GM18870 (cell line): Measurements from ENCODE around the gene ELAC2.

Experiments used
- ATAC-seq: cut with Tn5 transposase; IDR thresholded peaks from one replicate; pipeline ENCODE4 v1.9.1; 2021; ENCODE audit warnings: moderate library complexity; ENCODE audit not compliant: unreplicated experiment

The ELAC2 gene, protein sequence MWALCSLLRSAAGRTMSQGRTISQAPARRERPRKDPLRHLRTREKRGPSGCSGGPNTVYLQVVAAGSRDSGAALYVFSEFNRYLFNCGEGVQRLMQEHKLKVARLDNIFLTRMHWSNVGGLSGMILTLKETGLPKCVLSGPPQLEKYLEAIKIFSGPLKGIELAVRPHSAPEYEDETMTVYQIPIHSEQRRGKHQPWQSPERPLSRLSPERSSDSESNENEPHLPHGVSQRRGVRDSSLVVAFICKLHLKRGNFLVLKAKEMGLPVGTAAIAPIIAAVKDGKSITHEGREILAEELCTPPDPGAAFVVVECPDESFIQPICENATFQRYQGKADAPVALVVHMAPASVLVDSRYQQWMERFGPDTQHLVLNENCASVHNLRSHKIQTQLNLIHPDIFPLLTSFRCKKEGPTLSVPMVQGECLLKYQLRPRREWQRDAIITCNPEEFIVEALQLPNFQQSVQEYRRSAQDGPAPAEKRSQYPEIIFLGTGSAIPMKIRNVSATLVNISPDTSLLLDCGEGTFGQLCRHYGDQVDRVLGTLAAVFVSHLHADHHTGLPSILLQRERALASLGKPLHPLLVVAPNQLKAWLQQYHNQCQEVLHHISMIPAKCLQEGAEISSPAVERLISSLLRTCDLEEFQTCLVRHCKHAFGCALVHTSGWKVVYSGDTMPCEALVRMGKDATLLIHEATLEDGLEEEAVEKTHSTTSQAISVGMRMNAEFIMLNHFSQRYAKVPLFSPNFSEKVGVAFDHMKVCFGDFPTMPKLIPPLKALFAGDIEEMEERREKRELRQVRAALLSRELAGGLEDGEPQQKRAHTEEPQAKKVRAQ

GRCh38 chr17:13017655-13018459 is at the start of gene ELAC2:
ELAC2 (minus strand) TSS chr17:13018027; CDS start chr17:13017947, 80 bp downstream.
- ATAC-seq = peak; percentile 99

- ATAC-seq = no peak
Observed at GRCh38 chr17:13065032-13065431, 47.2 kb upstream of the ELAC2 start.

GRCh38 chr17:13055131-13055530 is 37.3 kb upstream of the ELAC2 start:
- no peak for ATAC-seq

DNA sequence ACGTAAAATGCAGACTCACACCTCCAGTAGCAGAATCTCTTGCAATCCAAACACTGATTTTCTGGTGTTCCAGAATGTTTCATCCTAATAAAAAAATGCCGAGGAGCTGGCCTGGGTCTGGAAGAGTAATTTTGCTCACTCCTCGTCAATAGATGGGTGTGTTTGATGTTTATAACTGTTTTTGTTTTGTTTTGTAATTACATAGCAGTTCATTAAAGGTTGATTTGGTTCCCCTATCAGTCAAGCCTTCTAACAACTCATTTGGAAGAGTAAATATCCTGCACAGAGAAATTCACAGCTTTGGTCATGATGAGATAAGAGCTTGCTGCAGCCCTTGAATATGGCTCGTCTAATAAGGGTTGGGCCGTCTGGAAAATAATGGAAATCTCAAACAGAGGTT is 36.8 kb upstream of the ELAC2 start:
- ATAC-seq = no peak

DNA sequence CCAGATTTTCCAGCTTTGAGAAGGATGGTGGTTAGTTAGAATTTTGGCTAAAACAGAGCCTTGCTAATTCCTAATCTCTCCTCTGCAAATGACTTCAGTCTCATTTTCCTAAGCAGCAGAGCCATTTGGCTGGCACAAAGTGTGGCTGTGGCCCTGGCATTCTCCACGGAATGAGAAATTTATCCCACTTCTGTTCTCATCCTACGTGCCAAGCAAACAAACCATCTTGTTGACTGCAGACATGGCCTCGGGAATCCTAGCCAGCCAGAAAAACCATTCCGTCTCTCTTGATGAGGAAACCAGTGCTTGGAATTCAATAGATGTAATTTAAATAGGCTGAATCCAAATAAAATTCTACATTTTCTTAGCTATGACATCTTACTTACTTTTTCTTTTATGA is 34.1 kb upstream of the ELAC2 start:
- ATAC-seq = no peak

GRCh38 chr17:13047011-13047606 is 29.3 kb upstream of the ELAC2 start:
- ATAC-seq = no peak

DNA sequence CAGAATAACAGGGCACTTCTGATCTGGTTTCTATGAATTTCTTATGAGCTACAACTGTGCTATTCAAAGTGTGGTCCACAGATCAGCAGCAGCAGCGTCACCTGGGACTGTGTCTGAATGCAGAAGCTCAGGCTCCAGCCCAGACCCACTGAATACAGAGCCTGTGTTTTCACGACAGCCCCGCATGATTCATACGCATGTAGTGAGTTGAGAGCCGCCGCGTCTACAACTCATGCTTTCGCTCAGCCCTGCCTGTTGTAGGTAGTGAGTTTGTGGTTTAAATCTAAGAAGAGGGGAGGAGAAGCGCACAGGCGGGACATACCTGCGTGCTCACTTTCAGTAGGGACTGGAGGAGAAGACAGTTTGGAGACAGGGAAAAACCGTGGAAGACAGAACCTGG is 28.5 kb upstream of the ELAC2 start:
- ATAC-seq = no peak

GRCh38 chr17:13044572-13045065 is 26.8 kb upstream of the ELAC2 start:
- ATAC-seq = no peak

DNA sequence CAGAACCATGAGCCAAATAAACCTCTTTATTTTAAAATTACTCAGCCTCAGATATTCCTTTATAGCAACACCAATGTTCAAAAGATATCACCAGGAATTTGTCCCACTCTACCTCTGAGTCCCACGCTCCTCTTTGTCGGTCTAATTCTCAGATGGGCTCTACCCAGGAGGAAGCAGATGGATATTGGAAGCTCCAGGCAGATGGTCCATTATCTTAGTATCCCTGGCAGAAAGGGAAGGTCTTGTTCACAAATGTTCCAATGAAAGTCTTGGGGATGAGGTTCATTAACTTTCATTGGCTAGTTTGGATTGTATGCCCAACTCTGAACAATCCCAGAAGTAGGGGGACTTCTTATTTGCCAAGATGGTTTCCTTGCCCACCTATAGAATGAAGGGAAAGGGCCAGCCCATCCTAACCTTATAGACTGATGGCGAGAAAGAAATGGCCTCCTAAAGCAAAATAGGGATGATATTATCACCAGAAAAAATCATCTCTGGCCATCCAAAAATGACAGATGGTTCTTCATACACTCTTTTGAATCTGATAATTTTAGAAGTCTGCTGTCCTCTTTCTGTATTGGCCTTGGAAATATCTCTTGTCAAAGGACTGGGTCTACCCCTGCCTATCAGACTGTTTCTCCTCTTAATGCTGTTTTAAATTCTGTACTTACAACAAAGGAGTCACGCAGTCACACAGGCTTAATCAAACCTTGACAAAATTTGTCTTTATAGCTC is 21.3 kb upstream of the ELAC2 start:
- ATAC-seq = no peak

- no peak for ATAC-seq
Observed at GRCh38 chr17:13036751-13037150, 18.9 kb upstream of the ELAC2 start.

DNA sequence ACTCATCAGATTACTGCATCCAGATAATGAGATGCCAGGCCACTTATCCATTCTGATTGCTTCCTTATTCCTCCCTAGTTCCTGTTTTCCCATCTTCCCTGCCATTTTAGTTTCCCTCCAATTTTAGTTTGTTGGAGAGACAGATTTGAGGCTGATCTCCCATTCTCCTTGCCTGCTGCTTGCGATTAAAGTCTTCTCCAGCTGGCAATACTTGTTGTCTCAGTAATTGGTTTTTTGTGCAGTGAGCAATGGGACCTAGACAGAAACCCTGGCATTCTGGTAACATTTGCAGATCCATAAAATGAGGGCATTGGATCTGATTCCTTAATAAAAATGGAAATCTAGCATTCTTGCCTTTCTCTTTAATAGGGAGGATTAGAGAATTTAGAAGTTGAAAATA is 17.6 kb upstream of the ELAC2 start:
- no peak for ATAC-seq

GRCh38 chr17:13031718-13032350 is 14.0 kb upstream of the ELAC2 start:
- ATAC-seq = peak; percentile 72

GRCh38 chr17:13030459-13031300 is 12.9 kb upstream of the ELAC2 start:
- ATAC-seq = peak; percentile 57

- ATAC-seq = no peak
Observed at GRCh38 chr17:13030056-13030455, 12.2 kb upstream of the ELAC2 start.

GRCh38 chr17:13029340-13029739 is 11.5 kb upstream of the ELAC2 start:
- no peak for ATAC-seq

- ATAC-seq = no peak
Observed at GRCh38 chr17:13027246-13027645, 9.4 kb upstream of the ELAC2 start.

DNA sequence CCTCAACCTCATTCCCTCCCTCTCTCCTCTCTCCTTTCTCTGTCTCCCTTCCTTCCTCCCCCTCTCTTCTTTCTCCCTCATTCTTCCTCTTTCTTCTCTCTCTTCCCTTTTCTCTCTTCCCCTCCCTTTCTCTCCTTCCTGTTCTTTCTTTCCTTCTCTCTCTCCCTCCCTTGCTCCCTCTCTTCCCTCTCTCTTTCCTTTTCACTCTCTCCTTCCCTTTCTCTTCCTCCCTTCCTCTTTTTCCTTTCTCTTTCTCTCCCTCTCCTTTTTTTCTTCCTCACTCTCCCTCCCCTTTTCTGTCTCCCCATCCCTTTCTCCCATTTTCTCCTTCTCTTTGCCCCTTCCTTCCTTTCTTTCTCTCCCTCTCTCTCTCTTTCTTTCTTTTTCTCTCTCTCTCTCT is 7.9 kb upstream of the ELAC2 start:
- no peak for ATAC-seq

DNA sequence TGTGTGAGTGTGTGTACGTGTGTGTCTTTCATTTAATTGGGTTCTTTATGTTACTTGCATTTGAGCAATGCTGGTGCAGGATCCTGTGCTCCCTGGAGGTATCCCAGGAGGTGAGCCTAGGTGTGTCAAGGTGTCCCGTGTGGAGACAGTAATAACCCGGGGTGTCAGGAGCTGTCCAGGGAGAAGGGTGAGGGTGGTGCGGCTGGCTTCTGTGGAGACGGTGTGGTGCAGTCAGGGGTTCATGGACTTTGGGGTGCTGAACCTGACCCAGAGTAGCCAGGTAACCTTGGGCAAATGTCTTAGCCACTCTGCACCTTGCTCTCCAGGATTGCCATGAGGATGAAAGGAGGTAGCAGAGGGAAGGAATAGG is 7.4 kb upstream of the ELAC2 start:
- ATAC-seq = no peak
